GM19043 (cell line): ENCODE data around the gene ECEL1.
"Not testable (repeated sequence)": the region's sequence is repeated elsewhere in the genome, so short reads cannot be mapped to it uniquely, and the experiment has no call there.

Experiments used
- ATAC-seq: cut with Tn5 transposase; IDR thresholded peaks from one replicate; pipeline ENCODE4 v1.9.1; 2021; ENCODE audit warnings: low read depth; ENCODE audit not compliant: unreplicated experiment

ECEL1 gene

DNA sequence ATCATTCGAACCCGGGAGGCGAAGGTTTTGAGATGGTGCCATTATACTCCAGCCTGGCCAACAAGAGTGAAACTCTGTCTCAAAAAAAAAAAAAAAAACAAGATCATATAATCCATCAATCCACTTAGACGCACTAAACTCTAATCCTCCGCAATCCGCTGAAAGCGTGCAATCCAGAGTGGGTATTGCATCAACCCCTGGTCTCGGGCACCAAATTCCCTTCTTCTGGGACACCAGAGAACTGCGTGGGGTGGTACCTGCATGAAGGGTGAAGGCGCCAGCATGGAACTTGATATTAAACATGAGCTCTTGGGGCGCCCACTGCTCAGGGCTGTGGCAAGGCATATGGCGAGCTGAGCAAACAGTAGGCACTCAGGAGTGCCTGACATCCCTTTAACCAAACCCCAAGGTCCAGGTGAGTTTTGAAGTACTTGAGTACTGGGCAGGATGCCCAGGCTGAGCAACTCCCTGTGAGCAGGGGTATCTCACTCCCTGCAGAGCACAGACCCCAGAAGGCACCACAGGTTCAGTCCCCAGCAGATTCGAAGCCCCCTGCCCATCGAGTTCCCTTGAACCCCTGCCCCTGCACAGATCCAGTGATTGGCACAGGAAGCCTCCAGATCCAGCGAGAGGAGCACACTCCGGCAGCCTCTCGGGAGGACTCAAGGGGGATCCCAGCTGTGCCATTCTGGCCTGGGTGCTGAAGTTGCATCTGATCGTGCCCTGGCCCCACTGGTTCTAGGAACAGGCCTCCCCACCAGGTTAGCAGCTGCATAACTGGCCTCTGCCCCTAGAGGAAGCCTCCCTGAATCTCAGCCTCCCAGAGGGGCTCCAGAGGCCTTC, 23.7 kb downstream of the ECEL1 start:
- no peak for ATAC-seq

DNA sequence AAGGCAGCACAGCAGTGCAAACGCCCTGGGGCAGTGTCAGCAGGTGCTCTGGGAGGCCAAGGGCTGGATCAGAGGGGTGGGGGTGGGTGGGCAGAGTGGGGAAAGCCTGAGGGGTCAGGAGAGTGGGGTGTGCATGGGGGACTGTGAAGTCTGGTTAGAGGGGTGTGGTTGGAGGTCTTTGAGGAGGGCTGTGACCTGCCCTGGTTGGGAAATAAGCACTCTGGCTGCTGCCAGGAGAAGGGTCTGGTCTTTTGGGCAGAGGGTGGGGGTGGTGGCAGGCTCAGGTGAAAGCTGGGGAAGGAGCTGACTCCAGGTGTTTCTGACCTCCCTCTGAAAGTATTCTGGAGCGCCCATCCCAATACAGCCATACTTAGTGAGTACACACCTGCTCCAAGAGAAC, 27.5 kb downstream of the ECEL1 start:
- no peak for ATAC-seq

- no peak for ATAC-seq
These were observed 28.1 kb downstream of the ECEL1 start for GRCh38 chr2:232459419-232460035.

DNA sequence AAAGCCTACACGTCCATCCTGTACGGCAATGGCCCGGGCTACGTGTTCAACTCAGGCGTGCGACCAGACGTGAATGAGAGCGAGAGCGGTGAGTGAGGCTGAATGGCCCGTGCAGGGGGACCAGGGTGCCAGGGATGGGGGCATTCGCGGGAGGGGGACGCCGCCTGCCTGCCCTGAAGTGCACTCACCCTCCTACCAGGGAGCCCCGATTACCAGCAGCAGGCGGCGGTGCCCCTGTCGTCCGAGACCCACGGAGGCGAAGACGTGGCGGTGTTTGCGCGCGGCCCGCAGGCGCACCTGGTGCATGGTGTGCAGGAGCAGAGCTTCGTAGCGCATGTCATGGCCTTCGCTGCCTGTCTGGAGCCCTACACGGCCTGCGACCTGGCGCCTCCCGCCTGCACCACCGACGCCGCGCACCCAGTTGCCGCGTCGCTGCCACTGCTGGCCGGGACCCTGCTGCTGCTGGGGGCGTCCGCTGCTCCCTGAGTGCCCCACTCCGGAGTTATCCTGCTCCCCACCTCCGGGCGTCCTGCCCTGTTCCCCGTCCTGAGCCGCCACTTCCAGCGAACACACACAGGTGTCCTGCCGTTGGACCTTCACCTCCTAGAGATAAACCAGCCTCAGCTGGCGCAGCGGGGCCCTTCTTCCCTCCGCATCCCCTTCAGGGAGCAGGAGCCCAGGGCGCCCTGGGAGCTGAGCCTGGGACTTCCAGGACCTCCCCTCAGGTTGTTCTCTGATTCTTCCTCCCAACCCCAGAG, 28.8 kb downstream of the ECEL1 start:
- ATAC-seq, result no peak

DNA sequence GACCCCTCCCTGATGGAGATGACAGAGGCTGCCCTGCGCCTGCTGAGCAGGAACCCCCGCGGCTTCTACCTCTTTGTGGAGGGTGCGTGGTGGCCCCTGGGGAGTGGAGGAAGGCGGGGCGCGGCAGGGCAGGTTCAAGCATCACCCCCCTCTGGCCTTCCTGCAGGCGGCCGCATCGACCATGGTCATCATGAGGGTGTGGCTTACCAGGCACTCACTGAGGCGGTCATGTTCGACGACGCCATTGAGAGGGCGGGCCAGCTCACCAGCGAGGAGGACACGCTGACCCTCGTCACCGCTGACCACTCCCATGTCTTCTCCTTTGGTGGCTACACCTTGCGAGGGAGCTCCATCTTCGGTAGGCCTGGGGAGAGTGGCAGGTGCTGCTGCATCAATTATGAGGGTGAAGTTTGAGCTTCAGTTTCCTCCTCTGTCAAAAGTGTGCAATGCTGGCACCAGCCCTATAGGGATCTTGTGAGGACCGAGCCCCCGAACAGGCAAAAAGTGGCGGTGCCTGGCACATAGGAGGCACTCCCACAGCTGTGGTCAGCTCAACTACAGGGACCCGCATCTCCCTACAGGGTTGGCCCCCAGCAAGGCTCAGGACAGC, 29.5 kb downstream of the ECEL1 start:
- no peak for ATAC-seq

DNA sequence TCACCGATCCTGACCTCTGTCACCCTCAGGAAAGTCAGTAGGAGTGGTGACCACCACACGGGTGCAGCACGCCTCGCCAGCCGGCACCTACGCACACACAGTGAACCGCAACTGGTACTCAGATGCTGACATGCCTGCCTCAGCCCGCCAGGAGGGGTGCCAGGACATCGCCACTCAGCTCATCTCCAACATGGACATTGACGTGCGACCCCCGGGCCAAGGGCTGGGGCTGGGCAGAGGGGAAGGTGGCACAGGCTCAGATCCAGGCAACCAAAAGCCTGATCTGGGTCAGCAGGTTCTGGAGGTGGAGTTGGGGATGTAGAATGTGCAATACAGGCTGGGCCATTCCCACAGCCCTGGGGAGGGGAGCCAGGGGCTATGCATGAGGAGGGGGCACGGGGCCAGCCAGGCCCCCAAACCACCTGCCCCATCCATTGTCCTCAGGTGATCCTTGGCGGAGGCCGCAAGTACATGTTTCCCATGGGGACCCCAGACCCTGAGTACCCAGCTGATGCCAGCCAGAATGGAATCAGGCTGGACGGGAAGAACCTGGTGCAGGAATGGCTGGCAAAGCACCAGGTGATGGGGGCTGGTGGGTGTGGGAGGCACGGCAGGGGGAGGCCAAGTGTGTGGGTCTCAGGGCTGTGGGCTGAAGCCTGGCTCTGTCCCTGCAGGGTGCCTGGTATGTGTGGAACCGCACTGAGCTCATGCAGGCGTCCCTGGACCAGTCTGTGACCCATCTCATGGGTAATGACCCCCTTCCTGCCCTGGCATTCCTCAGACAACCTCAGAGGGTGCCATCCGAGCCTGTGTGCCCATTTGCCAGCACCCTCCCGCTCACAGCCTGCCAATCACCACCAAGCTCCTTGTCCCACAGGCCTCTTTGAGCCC, 30.3 kb downstream of the ECEL1 start:
- ATAC-seq, result no peak

GRCh38 chr2:232456296-232457120, 31.1 kb downstream of the ECEL1 start:
- ATAC-seq, result no peak

DNA sequence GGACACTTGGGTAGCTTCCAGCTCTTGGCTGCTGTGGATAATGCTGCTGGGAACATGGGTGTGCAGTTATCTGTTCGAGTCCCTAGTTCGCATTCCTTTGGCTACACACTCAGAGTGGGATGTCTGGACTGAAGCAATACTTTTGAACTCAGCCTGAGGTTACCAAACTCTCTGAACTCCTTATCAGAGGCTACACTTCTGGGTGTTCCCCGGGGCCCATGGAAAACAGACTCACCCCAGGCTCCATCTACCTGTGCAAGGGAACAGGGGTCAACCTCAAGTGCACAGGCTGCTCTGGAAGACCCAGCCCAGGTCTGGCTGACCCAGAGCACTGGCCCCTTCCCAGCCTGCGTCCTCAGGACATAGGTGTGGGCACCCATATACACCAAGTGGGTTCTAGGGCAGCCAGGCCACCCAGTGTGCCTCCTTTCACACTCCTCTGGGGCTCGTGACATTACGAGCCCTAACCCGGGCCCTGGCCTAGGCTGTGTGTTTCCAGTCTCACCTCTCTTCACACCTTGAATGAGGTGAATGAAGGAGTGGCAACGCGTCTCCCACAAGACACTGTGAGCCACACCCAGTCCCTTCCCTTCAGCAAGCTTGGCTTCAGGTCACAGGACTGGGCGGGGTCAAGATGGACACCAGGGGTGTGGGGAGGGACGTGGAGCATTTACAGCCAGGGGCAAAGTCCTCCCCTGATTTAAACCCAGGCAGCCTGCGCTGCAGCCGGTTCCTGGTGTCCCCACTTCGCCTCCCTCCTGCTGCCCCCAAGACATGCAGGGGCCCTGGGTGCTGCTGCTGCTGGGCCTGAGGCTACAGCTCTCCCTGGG, 32.0 kb downstream of the ECEL1 start, which contains the start of gene ALPI:
TSS of gene ALPI (plus strand) at position 728 of the 830 bp plus-strand sequence. CDS start at position 775, 47 bp downstream.
- ATAC-seq, result no peak

DNA sequence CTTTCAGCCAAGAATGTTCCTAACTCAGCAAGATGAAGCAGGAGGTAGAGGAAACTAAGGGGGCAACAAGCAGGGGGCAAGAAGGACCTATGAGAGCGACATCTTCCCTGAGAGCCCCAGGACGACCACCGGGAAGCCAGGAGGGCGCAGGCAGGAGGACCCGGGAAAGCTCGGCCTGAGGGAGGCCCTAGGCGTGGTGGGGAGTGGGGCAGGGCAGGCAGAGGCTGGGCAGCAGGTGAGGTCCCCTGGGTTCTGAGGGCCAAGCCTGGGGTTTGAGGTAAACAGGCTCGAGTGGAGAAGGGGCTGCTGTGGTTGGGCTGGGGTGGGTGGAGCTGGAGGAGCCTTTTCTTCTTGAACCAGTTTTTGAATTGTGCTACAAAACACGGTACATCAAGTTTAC, 33.0 kb downstream of the ECEL1 start:
- no peak for ATAC-seq

DNA sequence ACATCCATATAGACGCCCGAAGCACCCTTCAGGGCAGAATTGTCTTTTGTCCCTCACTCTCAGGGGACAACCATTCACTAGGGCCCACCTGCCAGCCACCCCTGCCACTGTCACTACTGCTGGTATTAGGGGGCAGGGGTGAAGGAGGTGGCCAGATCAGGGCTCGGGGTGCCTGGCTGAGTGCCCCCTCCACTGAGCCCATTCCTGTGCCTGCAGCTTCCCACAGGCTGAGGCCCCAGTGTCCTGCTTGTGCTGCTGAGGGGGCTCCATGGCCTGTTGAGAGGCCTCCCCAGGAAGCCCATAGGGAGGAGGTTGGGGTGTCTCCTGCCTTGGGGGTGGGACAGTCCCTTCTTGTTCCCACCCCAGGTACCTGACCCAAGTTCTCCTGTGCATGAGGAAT, 36.0 kb downstream of the ECEL1 start:
- ATAC-seq, result not testable (repeated sequence)

DNA sequence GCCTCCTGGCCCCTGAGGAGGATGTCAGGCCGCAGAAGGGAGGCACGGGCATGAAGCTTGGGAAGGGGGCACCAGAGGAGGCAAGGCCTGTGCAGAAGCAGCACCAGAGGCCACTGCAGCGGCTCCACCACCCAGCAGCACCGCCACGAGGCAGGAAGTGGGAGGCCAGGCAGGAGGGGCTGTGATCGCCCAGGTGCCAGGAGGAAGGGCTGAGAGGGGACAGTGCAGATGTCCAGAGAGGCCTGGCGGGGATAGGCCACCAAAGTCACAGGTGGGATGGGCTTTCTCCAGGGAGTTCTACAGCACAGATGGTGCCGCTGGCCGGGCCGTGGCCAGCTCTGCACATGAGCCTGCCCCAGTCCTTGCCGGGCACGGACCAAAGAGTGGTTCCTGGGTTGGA, 37.7 kb downstream of the ECEL1 start:
- ATAC-seq, result no peak

GRCh38 chr2:232448304-232448690, 39.3 kb downstream of the ECEL1 start:
- no peak for ATAC-seq

- ATAC-seq, result no peak
These were observed 39.9 kb downstream of the ECEL1 start for GRCh38 chr2:232447638-232448303.

DNA sequence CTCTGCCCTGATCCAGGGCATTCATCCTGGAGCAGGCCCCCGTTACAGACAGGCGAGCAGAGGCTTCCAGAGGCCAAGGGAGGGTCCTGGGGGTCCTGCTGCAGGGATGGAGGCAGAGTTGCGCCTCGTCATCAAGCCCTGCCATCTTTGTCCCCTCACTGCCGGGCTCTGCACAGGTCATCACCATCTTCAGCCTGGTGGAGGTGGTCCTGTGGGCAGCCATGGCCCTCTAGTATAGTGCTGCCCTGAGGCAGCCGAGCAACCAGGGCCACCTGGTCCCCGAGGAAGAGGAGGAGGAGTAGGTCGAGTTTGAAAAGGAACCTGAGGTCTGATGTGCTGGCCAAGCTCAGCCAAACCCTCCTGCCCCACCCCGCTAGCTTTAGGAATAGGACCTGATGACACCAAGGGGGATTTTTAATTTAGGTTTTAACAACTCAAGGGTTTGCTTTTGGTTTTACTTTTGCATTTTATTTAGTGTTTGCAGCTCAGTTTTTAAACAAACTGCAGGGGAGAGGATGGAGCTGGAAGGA, 40.5 kb downstream of the ECEL1 start:
- no peak for ATAC-seq

DNA sequence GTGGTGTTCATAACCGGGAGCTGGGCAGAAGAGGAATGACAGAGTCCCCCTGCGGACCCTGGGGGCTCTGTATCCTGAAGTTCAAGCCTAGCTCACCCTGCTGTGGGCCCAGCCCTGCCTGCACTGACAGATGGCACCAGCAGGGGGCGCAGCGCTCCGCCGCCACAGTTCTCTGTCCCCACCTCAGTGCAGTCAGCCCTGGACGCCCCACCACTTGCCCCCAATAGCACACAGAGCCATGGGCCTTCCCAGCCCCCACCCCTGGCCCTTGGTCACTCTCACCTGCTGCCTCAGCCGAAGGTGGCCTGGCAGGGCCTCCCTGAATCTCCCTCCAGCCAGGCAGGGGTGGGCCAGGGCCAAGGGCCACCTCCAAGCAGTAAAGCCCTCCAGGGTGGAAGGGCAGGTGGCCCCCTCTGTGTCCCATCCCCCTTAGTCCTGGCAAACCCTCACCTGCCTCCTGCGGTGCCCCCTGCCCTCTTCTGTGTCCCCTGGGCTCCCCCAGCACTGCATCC, 41.3 kb downstream of the ECEL1 start:
- not testable (repeated sequence) for ATAC-seq

DNA sequence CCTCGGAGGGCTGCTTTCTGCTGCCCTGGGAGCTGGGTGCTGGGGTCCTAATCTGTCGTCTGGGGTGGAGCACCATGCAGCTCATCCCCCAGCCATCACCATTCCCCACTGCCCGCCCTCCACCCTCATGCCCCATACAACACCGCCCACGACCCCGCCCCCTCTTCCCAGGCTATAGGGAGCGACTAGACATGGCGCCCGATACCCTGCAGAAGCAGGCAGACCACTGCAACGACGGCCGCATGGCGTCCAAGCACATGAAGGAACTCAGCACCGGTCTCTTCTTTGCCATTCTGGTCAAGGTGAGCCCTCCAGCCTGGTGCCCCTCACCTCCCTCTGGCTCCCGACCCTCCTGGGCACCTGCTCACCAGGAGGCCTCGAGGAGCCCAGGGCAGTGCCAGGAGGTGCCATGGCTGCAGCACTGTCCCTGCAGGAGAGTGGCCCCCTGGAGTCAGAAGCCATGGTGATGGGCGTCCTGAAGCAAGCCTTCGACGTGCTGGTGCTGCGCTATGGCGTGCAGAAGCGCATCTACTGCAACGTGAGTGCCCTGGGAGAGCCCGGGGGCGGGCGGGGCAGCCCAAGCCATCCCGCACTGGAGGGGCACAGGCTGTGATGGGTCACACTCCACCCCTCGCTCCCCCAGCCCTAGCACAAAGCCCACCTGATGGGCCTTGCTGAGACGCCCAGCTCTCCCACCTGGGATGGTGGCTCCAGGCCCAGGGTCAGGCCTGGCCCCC, 42.3 kb downstream of the ECEL1 start:
- not testable (repeated sequence) for ATAC-seq
